CD14-positive monocyte (primary cell): ENCODE results near the gene EPAS1. TPM values are rescaled to one million over a fixed set of nuclear protein-coding genes. Genes with fewer than 3 reads are reported as not detected.

Experiments
- DNase-seq, 3 donors: peaks; one replicate each; pipeline ENCODE4 v3.0.0-alpha.2; 2011 to 2022
- H2AFZ ChIP-seq: 2 replicates; pipeline ENCODE4 v1.6.0; 2012; ENCODE audit warnings: mild to moderate bottlenecking, low read depth, low read length, inconsistent platforms; ENCODE audit not compliant: insufficient read depth, poor library complexity, severe bottlenecking
- H3K27ac ChIP-seq, 2 donors: 1 replicate in 1 of 2; 2 replicates in 1 of 2; pipeline ENCODE4 v1.5.1; 2012 to 2013; ENCODE audit warnings: low read length in 2 of 2, control low read depth in 1 of 2, inconsistent platforms in 1 of 2, low read depth in 1 of 2, mild to moderate bottlenecking in 1 of 2
- H3K27me3 ChIP-seq, 2 donors: one replicate each; pipeline versions ENCODE4 v1.6.0 to v1.6.1; 2011 to 2013; ENCODE audit warnings: low read length in 2 of 2; ENCODE audit not compliant: control insufficient read depth in 2 of 2, insufficient read depth in 2 of 2
- H3K36me3 ChIP-seq, 2 donors: replicated peaks in 1 of 2; 1 replicate in 1 of 2; 2 replicates in 1 of 2; pipeline versions ENCODE4 v1.5.1 to v1.6.1; 2012 to 2013; ENCODE audit warnings: low read length in 2 of 2, control low read depth in 1 of 2, inconsistent platforms in 1 of 2, mild to moderate bottlenecking in 1 of 2; ENCODE audit not compliant: insufficient read depth in 2 of 2, control insufficient read depth in 1 of 2
- H3K4me1 ChIP-seq, 2 donors: 1 replicate in 1 of 2; 2 replicates in 1 of 2; pipeline versions ENCODE4 v1.5.1 to v1.6.1; 2012 to 2013; ENCODE audit warnings: low read length in 2 of 2, control low read depth in 1 of 2, inconsistent platforms in 1 of 2, mild to moderate bottlenecking in 1 of 2, moderate library complexity in 1 of 2; ENCODE audit not compliant: insufficient read depth in 2 of 2, control insufficient read depth in 1 of 2
- H3K4me2 ChIP-seq: replicated peaks from 2 replicates; pipeline ENCODE3; 2012; ENCODE audit warnings: low read length, moderate library complexity, mild to moderate bottlenecking; ENCODE audit not compliant: poor library complexity, severe bottlenecking; ENCODE audit errors: extremely low read depth
- H3K4me3 ChIP-seq, 3 experiments: fragments of 200-600 bp in 1 of 3; sonication (generic) in 1 of 3; replicated peaks in 1 of 3; 1 replicate in 2 of 3; 2 replicates in 1 of 3; pipeline ENCODE4 v1.5.1; 2011 to 2013; ENCODE audit warnings: low read length in 3 of 3, mild to moderate bottlenecking in 3 of 3, control low read depth in 2 of 3, low read depth in 2 of 3, inconsistent platforms in 1 of 3, moderate library complexity in 1 of 3
- H3K79me2 ChIP-seq: 2 replicates; pipeline ENCODE4 v1.6.0; 2012; ENCODE audit warnings: mild to moderate bottlenecking, control low read depth, inconsistent platforms, low read length, moderate library complexity; ENCODE audit not compliant: insufficient read depth
- H3K9ac ChIP-seq: 2 replicates; pipeline ENCODE4 v1.6.0; 2017; ENCODE audit warnings: low read length, mild to moderate bottlenecking; ENCODE audit not compliant: insufficient read depth, poor library complexity, severe bottlenecking
- H3K9me3 ChIP-seq, 2 donors: replicated peaks in 1 of 2; 1 replicate in 1 of 2; 2 replicates in 1 of 2; pipeline versions ENCODE4 v1.5.1 to v1.6.1; 2012 to 2013; ENCODE audit warnings: low read length in 2 of 2, control low read depth in 1 of 2; ENCODE audit not compliant: control insufficient read depth in 1 of 2, insufficient read depth in 1 of 2
- H4K20me1 ChIP-seq: 2 replicates; pipeline ENCODE4 v1.6.0; 2012; ENCODE audit warnings: mild to moderate bottlenecking, low read length, control low read depth, moderate library complexity; ENCODE audit not compliant: insufficient read depth
- H3K27ac Mint-ChIP-seq, 7 donors: one replicate each; pipeline ENCODE4 v1.8.0; 2020; ENCODE audit warnings: mild to moderate bottlenecking in 7 of 7, mixed read lengths in 7 of 7, moderate library complexity in 6 of 7, inconsistent platforms in 2 of 7
- H3K27me3 Mint-ChIP-seq, 3 donors: one replicate each; pipeline ENCODE4 v1.8.0; 2021 to 2022; ENCODE audit warnings: low read depth in 3 of 3, mild to moderate bottlenecking in 3 of 3, mixed read lengths in 3 of 3, moderate library complexity in 3 of 3, inconsistent platforms in 1 of 3
- H3K36me3 Mint-ChIP-seq, 2 donors: one replicate each; pipeline ENCODE4 v1.8.0; 2020; ENCODE audit warnings: mixed read lengths in 2 of 2, inconsistent platforms in 1 of 2, mild to moderate bottlenecking in 1 of 2
- H3K4me1 Mint-ChIP-seq: one replicate; pipeline ENCODE4 v1.8.0; 2020; ENCODE audit warnings: mild to moderate bottlenecking, mixed read lengths
- H3K4me3 Mint-ChIP-seq, 2 donors: one replicate each; pipeline ENCODE4 v1.8.0; 2020; ENCODE audit warnings: mild to moderate bottlenecking in 2 of 2, mixed read lengths in 2 of 2, moderate library complexity in 1 of 2
- H3K9me3 Mint-ChIP-seq, 7 donors: one replicate each; pipeline ENCODE4 v1.8.0; 2020 to 2022; ENCODE audit warnings: mixed read lengths in 7 of 7, mild to moderate bottlenecking in 6 of 7, moderate library complexity in 6 of 7, inconsistent platforms in 2 of 7
- CTCF ChIP-seq: fragments of 200-600 bp; IDR thresholded peaks from one replicate; pipeline ENCODE4 v1.8.0; 2022; ENCODE audit warnings: antibody characterized with exemption, mild to moderate bottlenecking
- WGBS: methylation state at CpG from one replicate; pipeline ENCODE4 v1.1.5; 2013; ENCODE audit warnings: missing lambda C conversion rate; ENCODE audit not compliant: insufficient coverage; 5-methylcytosine and 5-hydroxymethylcytosine counted together
- intact Hi-C, 2 donors: fragments of 100-400 bp; cut with micrococcal nuclease; formaldehyde crosslinking; loops; one replicate each; pipeline versions ENCODE4 v1.15.0 to v1.15.1; 2023
- polyA plus RNA-seq, 3 donors: library from polyadenylated mRNA; depleted of rRNA in 1 of 3; unstranded in 2 of 3; stranded (reverse) in 1 of 3; fragments of 300-500 nt in 2 of 3; fragments of >200 nt in 1 of 3; fragmentation: Illumina TruSeq in 2 of 3; gene quantifications; 1 replicate in 2 of 3; 2 replicates in 1 of 3; pipeline ENCODE4 v1.2.3, GENCODE V29; 2012 to 2021

The EPAS1 gene
- polyA plus RNA-seq, 3 donors: 0.11 to 1.0 (median 0.88) TPM

DNA sequence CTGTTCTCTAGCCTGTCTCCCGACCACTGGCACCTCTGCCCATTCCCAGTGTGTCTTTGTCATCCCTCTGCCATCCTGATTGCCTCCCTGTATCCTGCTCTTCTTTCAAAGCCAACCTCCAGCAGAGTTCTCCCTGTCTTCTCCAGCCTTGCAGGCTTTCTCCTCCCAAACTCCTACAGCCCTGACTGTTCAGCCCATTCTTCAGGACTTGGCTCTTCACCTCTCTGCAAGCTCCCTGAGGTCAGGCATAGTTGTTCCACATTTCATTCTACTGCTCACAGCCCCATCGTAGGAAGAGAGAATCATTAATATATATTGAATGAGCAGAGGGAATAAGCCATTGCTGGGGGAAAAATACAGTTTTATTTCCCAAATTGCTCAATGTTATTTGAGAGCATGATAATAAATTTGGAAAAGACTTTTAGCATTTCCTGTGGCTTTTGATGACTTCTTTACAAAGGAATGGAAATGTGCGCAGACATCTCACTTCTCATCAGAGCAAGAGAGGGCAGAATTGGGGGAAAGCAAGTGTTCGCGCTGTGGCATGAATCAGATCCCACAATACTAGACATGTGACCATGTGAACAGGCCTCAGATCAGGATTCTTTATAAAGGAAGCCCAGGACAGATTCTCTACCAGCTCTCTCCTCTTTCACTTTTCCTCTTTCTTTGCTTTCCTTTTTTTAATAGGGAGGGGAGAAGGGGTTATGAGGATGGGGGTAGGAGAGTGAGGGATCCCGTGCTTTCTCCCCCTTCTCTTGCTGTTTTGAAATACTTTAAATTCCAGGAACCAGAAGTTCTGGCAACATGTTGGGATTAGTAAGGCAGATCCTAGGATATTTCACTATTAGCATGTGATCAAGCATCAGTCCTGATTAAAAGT is 37.4 kb downstream of the EPAS1 start:
- no peaks in the 10 kb centered on the region for H4K20me1 ChIP-seq
- no peak overlapping the region for H3K4me2 ChIP-seq
- no peak overlapping the region for H3K27ac Mint-ChIP-seq
- WGBS: 92% methylated on average over 1 of the region's 6 CpGs
- H3K4me1 ChIP-seq: no peaks in the 10 kb centered on the region
- H3K36me3 Mint-ChIP-seq: no peaks in the 10 kb centered on the region
- no peak overlapping the region for H3K27ac ChIP-seq
- peaks cover 2 to 14% (median 10%) of the 10 kb centered on the region in 3 donors for H3K27me3 Mint-ChIP-seq
- intact Hi-C loops: no loop called here
- H3K9me3 Mint-ChIP-seq: no peaks in the 10 kb centered on the region
- no peaks in the 10 kb centered on the region for H3K9me3 ChIP-seq
- no peaks in the 10 kb centered on the region for H3K79me2 ChIP-seq
- H2AFZ ChIP-seq: no peak overlapping the region
- no peak overlapping the region for H3K4me3 Mint-ChIP-seq
- no peaks in the 10 kb centered on the region for H3K27me3 ChIP-seq
- DNase-seq: no peak
- no peak overlapping the region for H3K9ac ChIP-seq
- TF ChIP-seq CTCF: peak; percentile 14
- no peaks in the 10 kb centered on the region for H3K36me3 ChIP-seq
- H3K4me3 ChIP-seq: no peak overlapping the region
- H3K4me1 Mint-ChIP-seq: no peaks in the 10 kb centered on the region

DNA sequence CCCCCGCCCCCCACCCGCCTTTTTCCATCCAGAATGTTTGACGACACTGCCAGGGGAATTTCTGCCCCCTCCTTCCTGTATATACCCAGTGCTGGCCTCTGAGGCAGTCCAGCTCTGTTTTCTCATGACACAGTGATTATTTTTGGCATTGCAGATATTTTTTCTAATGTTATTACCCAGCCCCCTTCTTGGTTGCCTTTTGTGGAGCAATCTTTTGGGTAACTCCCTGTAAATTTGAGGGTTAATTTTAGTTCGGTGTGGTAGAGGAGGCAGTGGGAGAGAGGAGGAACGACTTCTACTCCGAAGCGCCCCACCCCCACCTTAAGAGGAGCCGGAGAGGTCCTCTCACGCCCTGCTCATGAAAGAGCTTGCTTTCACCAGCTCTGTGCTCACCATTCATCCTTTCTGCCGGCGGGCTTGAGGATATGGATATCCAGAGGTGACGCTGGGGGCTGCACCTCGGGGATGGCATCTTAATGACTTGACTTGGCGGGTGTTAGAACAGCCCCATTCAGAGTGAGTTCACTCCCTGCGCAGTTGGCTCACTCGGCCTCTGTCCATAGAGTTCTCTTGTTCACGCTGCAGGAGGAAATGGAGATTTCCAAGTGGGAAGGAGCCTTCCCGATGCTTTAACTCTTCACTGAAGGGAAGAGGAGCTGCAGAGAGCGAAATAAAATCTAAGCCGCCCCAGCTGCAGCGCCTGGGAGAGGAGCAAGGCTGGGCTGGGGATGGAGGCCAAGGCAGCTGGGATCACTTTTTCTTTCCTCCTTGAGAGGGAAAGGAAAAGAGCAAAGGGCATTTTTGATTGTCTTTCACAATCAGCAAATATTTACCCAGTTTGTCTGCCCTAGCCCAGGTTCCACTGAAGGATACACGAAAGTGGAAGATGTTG is 38.4 kb downstream of the EPAS1 start:
- Mint-ChIP-seq H3K9me3 (no peaks in the 10 kb centered on the region), H3K4me3 (no peak overlapping the region), H3K27me3 (peaks cover 0 to 14% (median 7%) of the 10 kb centered on the region in 3 donors), H3K36me3 (no peaks in the 10 kb centered on the region), H3K4me1 (no peaks in the 10 kb centered on the region), H3K27ac (no peak overlapping the region)
- no peak for TF ChIP-seq CTCF
- intact Hi-C loops: no loop called here
- no peak for DNase-seq
- no peak overlapping the region for H2AFZ ChIP-seq
- H3K79me2 ChIP-seq: no peaks in the 10 kb centered on the region
- H3K36me3 ChIP-seq: no peaks in the 10 kb centered on the region
- H3K9me3 ChIP-seq: no peaks in the 10 kb centered on the region
- H3K27me3 ChIP-seq: no peaks in the 10 kb centered on the region
- H4K20me1 ChIP-seq: no peaks in the 10 kb centered on the region
- no peaks in the 10 kb centered on the region for H3K4me1 ChIP-seq
- H3K27ac ChIP-seq: no peak overlapping the region
- no peak overlapping the region for H3K9ac ChIP-seq
- H3K4me2 ChIP-seq: no peak overlapping the region
- WGBS: 84% methylated on average over 8 of the region's 22 CpGs
- no peak overlapping the region for H3K4me3 ChIP-seq
